GM12878 (cell line): ENCODE results near the gene GGT6. TPM values are rescaled to one million over a fixed set of nuclear protein-coding genes. Genes with fewer than 3 reads are reported as not detected.

Experiments used
- ATAC-seq: fragments of 200-7000 bp; cut with Tn5 transposase; 3 replicates; pipeline ENCODE4 v1.9.1; 2020; ENCODE audit warnings: mild to moderate bottlenecking, moderate library complexity
- BruUV-seq: library from RNA; stranded (reverse); fragments of 400-500 nt; replicated peaks from 2 replicates; lab custom pipeline; 2021; lab: Mats Ljungman, UMichigan
- CTCF ChIA-PET: fragments of 300-600 bp; sonication (Branson Sonifier 250); formaldehyde crosslinking; extraction: SDS; loops from one replicate; lab custom pipeline; 2021; ENCODE audit warnings: inconsistent platforms; lab: Yijun Ruan, JAX
- POLR2A ChIA-PET: fragments of 350-600 bp; formaldehyde crosslinking; extraction: SDS; loops from one replicate; lab custom pipeline; 2021; ENCODE audit warnings: inconsistent platforms; lab: Charles Lee
- RAD21 ChIA-PET: fragments of 300-600 bp; sonication (Branson Sonifier 250); formaldehyde crosslinking; loops from one replicate; lab custom pipeline; 2023; ENCODE audit warnings: antibody characterized with exemption; ENCODE audit not compliant: unreplicated experiment; lab: Charles Lee
- SMC1A ChIA-PET: fragments of 300-600 bp; sonication (Branson Sonifier 250); formaldehyde crosslinking; loops from one replicate; lab custom pipeline; 2023; ENCODE audit not compliant: unreplicated experiment, uncharacterized antibody; lab: Charles Lee
- DNase-seq: peaks from one replicate; pipeline ENCODE4 v3.0.0-alpha.2; 2011; ENCODE audit warnings: low read depth, low spot score
- FAIRE-seq: peaks from 3 replicates; lab custom pipeline; 2011; peaks lifted over from hg19 to GRCh38; lab: Jason Lieb, UNC
- H2AFZ ChIP-seq: 2 replicates; pipeline ENCODE4 v1.6.0; 2011; ENCODE audit warnings: low read depth, low read length, control low read depth; ENCODE audit not compliant: control insufficient read depth
- H3K27ac ChIP-seq: 2 replicates; pipeline ENCODE4 v1.5.1; 2011; ENCODE audit warnings: control low read depth; ENCODE audit not compliant: control insufficient read depth, insufficient read depth
- H3K27me3 ChIP-seq, 2 experiments: replicated peaks in 1 of 2; 2 replicates each; pipeline versions ENCODE4 v1.6.0 to v1.6.1; 2011; ENCODE audit warnings: low read length in 1 of 2; ENCODE audit not compliant: control insufficient read depth in 2 of 2, insufficient read depth in 2 of 2
- H3K36me3 ChIP-seq, 2 experiments: 2 replicates each; pipeline ENCODE4 v1.5.1; 2011; ENCODE audit warnings: low read length in 1 of 2; ENCODE audit not compliant: control insufficient read depth in 2 of 2, insufficient read depth in 2 of 2
- H3K4me1 ChIP-seq: 2 replicates; pipeline ENCODE4 v1.6.1; 2011; ENCODE audit warnings: mild to moderate bottlenecking, low read length, moderate library complexity, mixed read lengths; ENCODE audit not compliant: control insufficient read depth, insufficient read depth
- H3K4me2 ChIP-seq: 2 replicates; pipeline ENCODE4 v1.6.0; 2011; ENCODE audit warnings: control low read depth; ENCODE audit not compliant: control insufficient read depth, insufficient read depth
- H3K4me3 ChIP-seq: fragments of 200-600 bp; sonication (generic); 2 replicates; pipeline ENCODE4 v1.5.1; 2016
- H3K79me2 ChIP-seq: 2 replicates; pipeline ENCODE4 v1.6.0; 2011; ENCODE audit warnings: low read length; ENCODE audit not compliant: control insufficient read depth, insufficient read depth
- H3K9ac ChIP-seq: 2 replicates; pipeline ENCODE4 v1.8.0; 2011; ENCODE audit warnings: low read length, control low read depth, mixed read lengths; ENCODE audit not compliant: control insufficient read depth, insufficient read depth
- H3K9me3 ChIP-seq: replicated peaks from 3 replicates; pipeline ENCODE4 v1.5.1; 2011; ENCODE audit warnings: mild to moderate bottlenecking, low read length; ENCODE audit not compliant: control insufficient read depth, insufficient read depth
- H4K20me1 ChIP-seq: 2 replicates; pipeline ENCODE4 v1.6.0; 2011; ENCODE audit not compliant: control insufficient read depth, insufficient read depth
- BHLHE40 ChIP-seq, 2 experiments: fragments of 450-650 bp in 1 of 2; IDR thresholded peaks; 2 replicates each; pipeline ENCODE4 v1.6.1; 2011 to 2017; ENCODE audit warnings: low read depth in 2 of 2, borderline replicate concordance in 1 of 2, improper control_type of control experiment in 1 of 2, low read length in 1 of 2, mild to moderate bottlenecking in 1 of 2
- E2F4 ChIP-seq: IDR thresholded peaks from 2 replicates; pipeline ENCODE4 v1.6.1; 2012; ENCODE audit warnings: low read depth, low read length, improper control_type of control experiment
- ESRRA ChIP-seq: IDR thresholded peaks from 2 replicates; pipeline ENCODE4 v1.6.1; 2012; ENCODE audit warnings: mild to moderate bottlenecking, low read length, improper control_type of control experiment
- HDGF ChIP-seq: fragments of 450-650 bp; IDR thresholded peaks from 2 replicates; pipeline ENCODE4 v1.6.1; 2016; ENCODE audit warnings: antibody characterized with exemption
- IKZF1 ChIP-seq: fragments of 450-650 bp; conservative IDR thresholded peaks from 2 replicates; pipeline ENCODE4 v1.6.1; 2017; ENCODE audit warnings: antibody characterized with exemption, mild to moderate bottlenecking
- MAX ChIP-seq: IDR thresholded peaks from 2 replicates; pipeline ENCODE4 v1.6.1; 2012; ENCODE audit warnings: low read depth, low read length, improper control_type of control experiment
- RBBP5 ChIP-seq: fragments of 200-600 bp; sonication (generic); conservative IDR thresholded peaks from 2 replicates; pipeline ENCODE4 v1.6.1; 2016
- SPI1 ChIP-seq: IDR thresholded peaks from 2 replicates; pipeline ENCODE4 v1.6.1; 2011; ENCODE audit warnings: low read depth, mild to moderate bottlenecking, low read length, moderate library complexity, borderline replicate concordance; ENCODE audit not compliant: insufficient read depth
- SREBF1 ChIP-seq: IDR thresholded peaks from 2 replicates; pipeline ENCODE4 v1.6.1; 2012; ENCODE audit warnings: mild to moderate bottlenecking, low read length
- SRF ChIP-seq, 2 experiments: IDR thresholded peaks; 2 replicates each; pipeline ENCODE4 v1.6.1; 2011; ENCODE audit warnings: low read depth in 2 of 2, low read length in 2 of 2, mild to moderate bottlenecking in 1 of 2, moderate library complexity in 1 of 2
- USF2 ChIP-seq: IDR thresholded peaks from 2 replicates; pipeline ENCODE4 v1.6.1; 2011; ENCODE audit warnings: low read depth, low read length, improper control_type of control experiment, borderline replicate concordance
- WRNIP1 ChIP-seq: IDR thresholded peaks from 2 replicates; pipeline ENCODE4 v1.6.1; 2011; ENCODE audit warnings: low read depth, low read length, improper control_type of control experiment, borderline replicate concordance
- WGBS: methylation state at CpG from one replicate; pipeline ENCODE4 v1.1.6; 2016; ENCODE audit warnings: low lambda C conversion rate; ENCODE audit not compliant: insufficient replicate concordance, insufficient coverage; ENCODE audit errors: missing lambda C conversion rate; 5-methylcytosine and 5-hydroxymethylcytosine counted together
- in situ Hi-C: fragments of 300-500 bp; cut with MboI; formaldehyde crosslinking; loops from 9 replicates; pipeline ENCODE4 v1.14.3; 2018; ENCODE audit warnings: mixed read lengths
- intact Hi-C: fragments of 100-400 bp; cut with micrococcal nuclease; formaldehyde crosslinking; loops from one replicate; pipeline ENCODE4 v1.14.2; 2022; ENCODE audit not compliant: unreplicated experiment
- polyA plus RNA-seq, 11 experiments: library from polyadenylated mRNA; depleted of rRNA in 4 of 11; unstranded in 6 of 11; stranded (reverse) in 5 of 11; fragments of >200 nt; fragmentation: Nextera tagmentation in 4 of 11; fragmentation: Illumina TruSeq in 1 of 11; extraction: Ambion mirVana in 4 of 11; extraction: Trizol in 1 of 11; gene quantifications; 1 replicate in 1 of 11; 2 replicates in 10 of 11; pipeline versions ENCODE4 v1.2.1 to v1.2.3, GENCODE V29; 2011 to 2016; ENCODE audit warnings: inconsistent platforms in 2 of 11, missing spikeins in 2 of 11, low read depth in 1 of 11
- total RNA-seq, 4 experiments: library from RNA; depleted of rRNA in 3 of 4; stranded (reverse); fragments of >200 nt in 3 of 4; fragmentation: Illumina TruSeq in 1 of 4; extraction: Trizol in 1 of 4; gene quantifications; 2 replicates each; pipeline versions ENCODE4 v1.2.1 to v1.2.3, GENCODE V29; 2013 to 2021

Gene GGT6
- total and polyA plus RNA-seq, 10 of the 15 experiments (the other 5 are each of a cell fraction or from before 2014, with no cell fraction given): 0.01 to 0.26 (median 0.13) TPM; not detected in 5

- ChIA-PET RAD21 (no interaction called here), SMC1A (no interaction called here), POLR2A (no interaction called here), CTCF (interaction anchor here (1.0 kb wide), 1 partner anchor 16 kb away, joined by 3 read pairs; no protein-coding TSS in a partner anchor)
- H4K20me1 ChIP-seq: no peaks in the 10 kb centered on the region
- H2AFZ ChIP-seq: no peak overlapping the region
- H3K27me3 ChIP-seq: no peaks in the 10 kb centered on the region
- H3K9me3 ChIP-seq: no peaks in the 10 kb centered on the region
- WGBS: 41% methylated on average over 11 of the region's 11 CpGs
- intact Hi-C loops (loop anchor here (10.0 kb wide), 1 partner anchor 101 kb away; no protein-coding TSS in a partner anchor), in situ Hi-C loops (no loop called here)
- no peak for TF ChIP-seq WRNIP1
- TF ChIP-seq BHLHE40 (IDR thresholded peaks at IDR 0.05; ENCODE audit: borderline replicate concordance in 1 of 2, low read depth in 2 of 2, low read length in 1 of 2): no peak
- no peak for TF ChIP-seq SRF (IDR thresholded peaks at IDR 0.05; ENCODE audit: low read depth in 2 of 2, low read length in 2 of 2)
- TF ChIP-seq SPI1: no peak
- no peak for TF ChIP-seq HDGF
- TF ChIP-seq SREBF1: no peak
- no peak for TF ChIP-seq MAX
- TF ChIP-seq USF2: no peak
- TF ChIP-seq ESRRA: no peak
- TF ChIP-seq IKZF1: no peak
- TF ChIP-seq E2F4: no peak
- no peak for TF ChIP-seq RBBP5
- FAIRE-seq: no peak
- H3K4me1 ChIP-seq: peaks cover 8% of the 10 kb centered on the region
- no peak for ATAC-seq
- DNase-seq: no peak
- H3K4me3 ChIP-seq: no peak overlapping the region
- H3K4me2 ChIP-seq: no peak overlapping the region
- H3K36me3 ChIP-seq: no peaks in the 10 kb centered on the region
- no peaks in the 10 kb centered on the region for H3K79me2 ChIP-seq
- BruUV-seq: no TSS peak
- H3K27ac ChIP-seq: no peak overlapping the region
- H3K9ac ChIP-seq: no peak overlapping the region
Measured at GRCh38 chr17:4525691-4526397, 34.5 kb downstream of the GGT6 start.
